ENCODE data around the gene ZNF709.

DNA sequence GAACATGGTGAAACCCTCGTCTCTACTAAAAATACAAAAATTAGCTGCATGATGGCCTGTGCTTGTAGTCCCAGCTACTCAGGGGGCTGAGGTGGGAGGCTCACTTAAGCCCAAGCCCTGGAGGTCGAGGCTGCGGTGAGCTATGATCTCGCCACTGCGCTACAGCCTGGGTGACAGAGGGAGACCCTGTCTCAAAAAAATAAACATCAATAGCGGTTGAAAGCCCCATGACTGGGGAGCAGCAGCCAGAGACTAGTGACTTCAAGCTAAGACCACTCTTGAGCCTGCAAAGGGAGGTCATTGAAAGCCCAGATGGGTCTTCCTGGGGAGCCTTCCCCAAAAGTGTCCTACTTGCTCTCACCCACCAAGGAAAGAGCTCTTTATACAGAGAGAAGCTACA is 11.9 kb upstream of the ZNF709 start:
- TF ChIP-seq POLR2AphosphoS5 (IDR thresholded peaks at IDR 0.05; ENCODE audit: borderline replicate concordance, low read depth, low read length) (no peak), EZH2 (IDR thresholded peaks at IDR 0.05) (no peak), FOXP2 (optimal IDR thresholded peaks at IDR 0.05; ENCODE audit: control extremely low read depth, extremely low read length, insufficient read depth) (no peak)
